Tongue (tissue), 3 donors: ENCODE data around the gene TIGD2. TPM values are rescaled to one million over a fixed set of nuclear protein-coding genes. Genes with fewer than 3 reads are reported as not detected.

Experiments used
- DNase-seq: peaks from one replicate; pipeline ENCODE4 v3.0.0-alpha.2; 2015
- small RNA-seq: library from RNA; depleted of rRNA; stranded (forward); fragments of <200 nt; gene quantifications from one replicate; pipeline ENCODE3, GENCODE V24; 2014; ENCODE audit warnings: low replicate concordance
- total RNA-seq: library from RNA; depleted of rRNA; stranded (reverse); fragments of >200 nt; gene quantifications from one replicate; pipeline ENCODE4 v1.2.3, GENCODE V29; 2014

Gene TIGD2
- total RNA-seq, 1 donor from 2014 or later, result 7.0 TPM

DNA sequence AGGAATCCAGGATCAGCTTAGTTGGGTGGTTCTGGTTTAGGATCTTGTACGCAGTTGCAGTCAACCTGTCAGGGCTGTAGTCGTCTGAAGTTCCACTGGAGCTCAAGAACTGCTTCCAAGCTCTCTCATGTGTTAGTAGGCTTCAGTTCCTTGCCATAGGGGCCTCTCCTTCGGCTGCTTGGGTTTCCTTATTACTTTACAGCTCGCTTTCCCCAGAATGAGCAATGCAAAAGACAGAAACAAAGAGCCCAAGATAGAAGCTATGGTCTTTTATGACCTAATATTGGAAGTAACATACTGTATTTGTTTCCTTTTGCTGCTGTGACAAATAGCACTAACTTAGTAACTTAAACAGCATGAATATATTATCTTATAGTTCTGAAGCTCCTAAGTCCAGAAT lies 51.7 kb downstream of the TIGD2 start:
- DNase-seq, result no peak

DNA sequence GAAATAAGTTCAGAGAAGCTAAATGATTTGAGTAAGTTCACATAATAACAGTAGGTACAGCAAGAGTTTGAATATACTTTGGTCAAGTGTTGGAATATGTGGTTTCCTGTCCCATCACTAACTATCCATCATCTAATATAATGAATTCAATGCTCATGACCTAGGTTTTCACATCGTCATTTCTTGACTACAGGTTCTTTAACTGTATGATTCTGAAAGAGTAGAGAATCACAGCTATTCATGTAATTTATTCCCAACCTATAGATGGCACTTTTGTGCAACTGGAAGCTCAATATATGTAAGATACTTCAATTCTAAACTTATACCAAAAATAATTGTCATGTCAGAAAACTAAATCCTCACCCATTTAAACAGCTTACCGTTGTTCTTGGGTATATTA lies 53.1 kb downstream of the TIGD2 start:
- no peak for DNase-seq

Small RNA genes lying within 50 kb of the gene (small RNA-seq; reads per million reads assigned to genes)
- not detected for gene RNU6-907P

Other genes starting within 250 kb of the TIGD2 start
- gene FAM13A, start 54.3 kb upstream of the TIGD2 start, total RNA-seq, result 68.5 TPM
- 5.8 TPM for gene GPRIN3, start 196.3 kb downstream of the TIGD2 start, total RNA-seq